H1 (cell line): ENCODE measurements around the gene RAB26. TPM values are rescaled to one million over a fixed set of nuclear protein-coding genes. Genes with fewer than 3 reads are reported as not detected.

Experiments used
- CTCF ChIA-PET: fragments of 300-600 bp; sonication (Branson Sonifier 250); formaldehyde crosslinking; loops from one replicate; lab custom pipeline; 2021; ENCODE audit not compliant: partially characterized antibody; lab: Charles Lee
- POLR2A ChIA-PET: fragments of 300-600 bp; sonication (Branson Sonifier 250); formaldehyde crosslinking; loops from one replicate; lab custom pipeline; 2021; ENCODE audit warnings: inconsistent platforms; ENCODE audit not compliant: partially characterized antibody; lab: Charles Lee
- DNase-seq, 2 experiments: peaks; one replicate each; pipeline versions ENCODE4 v3.0.0 to v3.0.0-alpha.2; 2010 to 2022; ENCODE audit warnings: low spot score in 2 of 2, low read depth in 1 of 2, mixed read lengths in 1 of 2
- FAIRE-seq: peaks from 2 replicates; lab custom pipeline; 2011; peaks lifted over from hg19 to GRCh38; lab: Jason Lieb, UNC
- H2AFZ ChIP-seq: 2 replicates; pipeline ENCODE4 v1.8.1; 2012; ENCODE audit warnings: low read length, inconsistent platforms
- H2AK5ac ChIP-seq: 2 replicates; pipeline ENCODE4 v1.6.1; 2013; ENCODE audit warnings: low read depth, low read length
- H2BK120ac ChIP-seq: replicated peaks from 2 replicates; pipeline ENCODE3; 2013; ENCODE audit warnings: low read depth, low read length, inconsistent platforms
- H2BK12ac ChIP-seq: 2 replicates; pipeline ENCODE4 v1.6.1; 2013; ENCODE audit warnings: low read depth, low read length
- H2BK15ac ChIP-seq: 2 replicates; pipeline ENCODE4 v1.6.1; 2013; ENCODE audit warnings: low read length
- H2BK20ac ChIP-seq: 2 replicates; pipeline ENCODE4 v1.6.1; 2013; ENCODE audit warnings: low read length
- H2BK5ac ChIP-seq: 2 replicates; pipeline ENCODE4 v1.6.1; 2013; ENCODE audit warnings: low read depth, low read length
- H3K14ac ChIP-seq: 2 replicates; pipeline ENCODE4 v1.6.1; 2013; ENCODE audit warnings: inconsistent platforms; ENCODE audit not compliant: insufficient read length
- H3K18ac ChIP-seq: 2 replicates; pipeline ENCODE4 v1.6.1; 2013; ENCODE audit warnings: low read length; ENCODE audit errors: extremely low read depth
- H3K23ac ChIP-seq: 2 replicates; pipeline ENCODE4 v1.6.1; 2013; ENCODE audit warnings: inconsistent platforms; ENCODE audit not compliant: insufficient read length
- H3K23me2 ChIP-seq: 2 replicates; pipeline ENCODE4 v1.6.1; 2013; ENCODE audit warnings: low read depth, low read length
- H3K27ac ChIP-seq: 2 replicates; pipeline ENCODE4 v1.6.1; 2011; ENCODE audit warnings: low read depth, low read length, inconsistent platforms
- H3K27me3 ChIP-seq, 4 experiments: replicated peaks in 1 of 4; 1 replicate in 1 of 4; 2 replicates in 3 of 4; pipeline versions ENCODE4 v1.6.1 to v1.8.1; 2011 to 2013; ENCODE audit warnings: low read length in 3 of 4, mild to moderate bottlenecking in 3 of 4, inconsistent platforms in 2 of 4, mixed read lengths in 2 of 4, moderate library complexity in 1 of 4; ENCODE audit not compliant: control insufficient read depth in 3 of 4, insufficient read depth in 3 of 4; ENCODE audit errors: extremely low read depth in 1 of 4
- H3K36me3 ChIP-seq, 4 experiments: 2 replicates each; pipeline versions ENCODE4 v1.6.1 to v1.8.1; 2011 to 2013; ENCODE audit warnings: mild to moderate bottlenecking in 4 of 4, low read length in 3 of 4, moderate library complexity in 2 of 4, control low read depth in 1 of 4, inconsistent platforms in 1 of 4; ENCODE audit not compliant: insufficient read depth in 4 of 4, control insufficient read depth in 2 of 4
- H3K4ac ChIP-seq: replicated peaks from 2 replicates; pipeline ENCODE3; 2013; ENCODE audit warnings: low read length, low read depth, mixed read lengths, inconsistent platforms; ENCODE audit not compliant: insufficient read length
- H3K4me1 ChIP-seq, 4 experiments: replicated peaks in 1 of 4; 1 replicate in 1 of 4; 2 replicates in 3 of 4; pipeline versions ENCODE4 v1.6.1 to v1.8.1; 2011 to 2013; ENCODE audit warnings: low read length in 3 of 4, inconsistent platforms in 2 of 4, mixed read lengths in 1 of 4; ENCODE audit not compliant: insufficient read depth in 4 of 4, control insufficient read depth in 3 of 4
- H3K4me2 ChIP-seq, 2 experiments: 2 replicates each; pipeline versions ENCODE4 v1.6.1 to v1.8.1; 2011 to 2013; ENCODE audit warnings: low read depth in 2 of 2, low read length in 2 of 2, control low read depth in 1 of 2, inconsistent platforms in 1 of 2, mild to moderate bottlenecking in 1 of 2; ENCODE audit not compliant: insufficient read depth in 1 of 2
- H3K4me3 ChIP-seq, 4 experiments: fragments of 200-600, 300-600 bp in 1 of 4; sonication (generic), shearing (Covaris generic), sonication (Bioruptor Twin) in 1 of 4; 2 replicates each; pipeline versions ENCODE4 v1.5.1 to v1.8.1; 2011 to 2016; ENCODE audit warnings: low read length in 4 of 4, low read depth in 3 of 4, control low read depth in 2 of 4, inconsistent platforms in 2 of 4, mild to moderate bottlenecking in 2 of 4, mixed read lengths in 1 of 4, moderate library complexity in 1 of 4; ENCODE audit not compliant: insufficient read depth in 2 of 4; ENCODE audit errors: extremely low read depth in 1 of 4
- H3K56ac ChIP-seq: replicated peaks from 2 replicates; pipeline ENCODE3; 2013; ENCODE audit warnings: low read depth, mild to moderate bottlenecking, mixed read lengths, low read length, inconsistent platforms; ENCODE audit not compliant: insufficient read length
- H3K79me1 ChIP-seq: 2 replicates; pipeline ENCODE4 v1.6.1; 2013; ENCODE audit warnings: low read depth, low read length, control low read depth
- H3K79me2 ChIP-seq, 2 experiments: 2 replicates each; pipeline versions ENCODE4 v1.6.1 to v1.8.1; 2012 to 2013; ENCODE audit warnings: low read length in 2 of 2, mild to moderate bottlenecking in 2 of 2, inconsistent platforms in 1 of 2; ENCODE audit not compliant: insufficient read depth in 2 of 2, control insufficient read depth in 1 of 2
- H3K9ac ChIP-seq, 4 experiments: replicated peaks in 1 of 4; 1 replicate in 1 of 4; 2 replicates in 3 of 4; pipeline versions ENCODE4 v1.6.1 to v1.8.1; 2011 to 2013; ENCODE audit warnings: low read depth in 3 of 4, low read length in 3 of 4, control low read depth in 2 of 4, mild to moderate bottlenecking in 2 of 4, moderate library complexity in 2 of 4, inconsistent platforms in 1 of 4; ENCODE audit errors: extremely low read depth in 1 of 4
- H3K9me3 ChIP-seq, 2 experiments: 2 replicates each; pipeline versions ENCODE4 v1.6.1 to v1.8.1; 2012 to 2013; ENCODE audit warnings: mild to moderate bottlenecking in 2 of 2, moderate library complexity in 2 of 2, control low read depth in 1 of 2, inconsistent platforms in 1 of 2, low read depth in 1 of 2, low read length in 1 of 2, mixed read lengths in 1 of 2; ENCODE audit not compliant: insufficient read depth in 2 of 2
- H4K20me1 ChIP-seq, 2 experiments: replicated peaks in 1 of 2; 2 replicates each; pipeline versions ENCODE3 to v1.8.1; 2011 to 2013; ENCODE audit warnings: inconsistent platforms in 2 of 2, low read length in 2 of 2, mild to moderate bottlenecking in 1 of 2; ENCODE audit not compliant: insufficient read depth in 2 of 2, control insufficient read depth in 1 of 2
- H4K5ac ChIP-seq: 2 replicates; pipeline ENCODE4 v1.6.1; 2013; ENCODE audit warnings: low read length, low read depth, mixed read lengths, inconsistent platforms; ENCODE audit not compliant: insufficient read length
- H4K8ac ChIP-seq: 2 replicates; pipeline ENCODE4 v1.8.0; 2013; ENCODE audit warnings: mild to moderate bottlenecking, moderate library complexity, low read length, inconsistent platforms; ENCODE audit not compliant: insufficient read depth; ENCODE audit errors: extremely low read depth
- H4K91ac ChIP-seq: replicated peaks from 2 replicates; pipeline ENCODE3; 2013; ENCODE audit warnings: low read length, mixed read lengths, inconsistent platforms; ENCODE audit not compliant: insufficient read length
- ATF3 ChIP-seq: IDR thresholded peaks from 2 replicates; pipeline ENCODE4 v1.6.1; 2011; ENCODE audit warnings: low read depth, mild to moderate bottlenecking, low read length; ENCODE audit not compliant: insufficient read depth
- BCL11A ChIP-seq, 2 experiments: IDR thresholded peaks; one replicate each; pipeline ENCODE4 v1.6.1; 2011; ENCODE audit warnings: low read depth in 2 of 2, low read length in 2 of 2, mild to moderate bottlenecking in 2 of 2
- EGR1 ChIP-seq: IDR thresholded peaks from 2 replicates; pipeline ENCODE4 v1.6.1; 2011; ENCODE audit warnings: low read depth, low read length, borderline replicate concordance
- FOSL1 ChIP-seq: IDR thresholded peaks from 2 replicates; pipeline ENCODE4 v1.6.1; 2011; ENCODE audit warnings: mild to moderate bottlenecking, low read depth, low read length, moderate library complexity; ENCODE audit not compliant: insufficient read depth
- KDM5A ChIP-seq: fragments of 200-600 bp; IDR thresholded peaks from 2 replicates; pipeline ENCODE4 v1.7.1; 2012; ENCODE audit warnings: mild to moderate bottlenecking, low read length, inconsistent platforms, mixed read lengths
- PHF8 ChIP-seq: fragments of 200-600 bp; sonication (generic); conservative IDR thresholded peaks from 2 replicates; pipeline ENCODE4 v1.7.1; 2012; ENCODE audit warnings: low read depth, mild to moderate bottlenecking, inconsistent platforms, low read length, moderate library complexity
- RBBP5 ChIP-seq: IDR thresholded peaks from 2 replicates; pipeline ENCODE4 v1.7.1; 2012; ENCODE audit warnings: low read depth, mild to moderate bottlenecking, inconsistent platforms, low read length, moderate library complexity, borderline replicate concordance
- TAF7 ChIP-seq: optimal IDR thresholded peaks from 2 replicates; pipeline ENCODE3; 2011; ENCODE audit warnings: low read depth, mild to moderate bottlenecking, inconsistent platforms, low read length, moderate library complexity, borderline replicate concordance
- WGBS, 2 experiments: shearing (Covaris generic) in 1 of 2; methylation state at CpG; one replicate each; pipeline versions ENCODE4 v1.1.6 to v1.1.7; 2013 to 2015; ENCODE audit warnings: low lambda C conversion rate in 2 of 2, mixed read lengths in 2 of 2, inconsistent platforms in 1 of 2, low coverage in 1 of 2, missing lambda C conversion rate in 1 of 2; ENCODE audit not compliant: insufficient replicate concordance in 2 of 2, insufficient coverage in 1 of 2, insufficient read length in 1 of 2; ENCODE audit errors: extremely low coverage in 1 of 2, missing lambda C conversion rate in 1 of 2; 5-methylcytosine and 5-hydroxymethylcytosine counted together
- polyA plus RNA-seq, 7 experiments: library from polyadenylated mRNA; depleted of rRNA in 3 of 7; stranded (reverse) in 5 of 7; unstranded in 2 of 7; fragments of >200 nt in 5 of 7; fragments of 200-250 nt in 2 of 7; gene quantifications; 1 replicate in 5 of 7; 2 replicates in 1 of 7; 4 replicates in 1 of 7; pipeline versions ENCODE4 v1.2.1 to v1.2.3, GENCODE V29; 2011 to 2013; ENCODE audit warnings: missing spikeins in 2 of 7, mixed read lengths in 2 of 7
- total RNA-seq: library from RNA; stranded (reverse); fragmentation: NEBNext Ultra II Directional; extraction: Animal tissue kit (Norgen Biotek cat#: 25700); gene quantifications from 2 replicates; pipeline ENCODE4 v1.2.1, GENCODE V29; 2021
- TF ChIP-seq, protein P1 (sequence below): IDR thresholded peaks from 2 replicates; pipeline ENCODE4 v1.6.1; 2012; ENCODE audit warnings: low read length, inconsistent platforms

RAB26 gene
- total and polyA plus RNA-seq, 2 of the 8 experiments (the other 6 are each of a cell fraction or from before 2014, with no cell fraction given), result 4.3 to 5.4 TPM

GRCh38 chr16:2145843-2146242, 2.6 kb upstream of the RAB26 start:
- no peak overlapping the region for H2AFZ ChIP-seq
- H3K9me3 ChIP-seq, result no peaks in the 10 kb centered on the region
- H2BK5ac ChIP-seq, result no peak overlapping the region
- WGBS, 2 experiments, result 80% methylated on average over 5 of the region's 5 CpGs; no CpG with 5 or more reads in 1 of the 2 experiments
- no peaks in the 10 kb centered on the region for H3K79me1 ChIP-seq
- no peak overlapping the region for H2BK20ac ChIP-seq
- ChIA-PET POLR2A (interaction anchor here (1.1 to 12.1 kb wide), 8 partner anchors 6 to 181 kb away, joined by 3 to 220 read pairs (median 4); partner anchors contain the start of genes PKD1, RAB26, RPS2 and TRAF7), CTCF (interaction anchor here (0.6 to 3.6 kb wide), 12 partner anchors 9 to 1978 kb away, joined by 3 to 15 read pairs (median 3); partner anchors contain the start of gene NPW)
- no peak overlapping the region for H4K8ac ChIP-seq
- H4K20me1 ChIP-seq, result peaks cover 0 to 13% of the 10 kb centered on the region in 2 experiments
- no peak overlapping the region for H3K56ac ChIP-seq
- no peak for DNase-seq
- H3K4me2 ChIP-seq, result no peak overlapping the region
- H3K18ac ChIP-seq, result no peak overlapping the region
- H3K14ac ChIP-seq, result no peak overlapping the region
- peaks cover 3 to 20% (median 14%) of the 10 kb centered on the region in 4 experiments for H3K4me1 ChIP-seq
- H4K5ac ChIP-seq, result no peak overlapping the region
- H3K27ac ChIP-seq, result no peak overlapping the region
- peaks cover 16% of the 10 kb centered on the region; the same call in 1 of the 2 replicates for H3K23me2 ChIP-seq
- no peak overlapping the region for H3K23ac ChIP-seq
- no peak overlapping the region for H4K91ac ChIP-seq
- no peak for FAIRE-seq
- no peak overlapping the region for H3K4me3 ChIP-seq
- no peak overlapping the region for H3K9ac ChIP-seq
- H2BK120ac ChIP-seq, result no peak overlapping the region
- peaks cover 0 to 11% (median 5%) of the 10 kb centered on the region in 4 experiments; a peak in 3 of 7 replicates for H3K27me3 ChIP-seq
- H2AK5ac ChIP-seq, result no peak overlapping the region
- no peaks in the 10 kb centered on the region for H3K36me3 ChIP-seq
- H2BK12ac ChIP-seq, result no peak overlapping the region
- H2BK15ac ChIP-seq, result 0 out of 2 replicates have a peak overlapping the region, but pooled peaks have one; percentile 88
- H3K79me2 ChIP-seq, result no peaks in the 10 kb centered on the region
- H3K4ac ChIP-seq, result no peak overlapping the region
- TF ChIP-seq EGR1, result no peak
- TF ChIP-seq BCL11A (IDR thresholded peaks at IDR 0.05; ENCODE audit: low read depth in 2 of 2, low read length in 2 of 2), result no peak
- TF ChIP-seq, protein P1, sequence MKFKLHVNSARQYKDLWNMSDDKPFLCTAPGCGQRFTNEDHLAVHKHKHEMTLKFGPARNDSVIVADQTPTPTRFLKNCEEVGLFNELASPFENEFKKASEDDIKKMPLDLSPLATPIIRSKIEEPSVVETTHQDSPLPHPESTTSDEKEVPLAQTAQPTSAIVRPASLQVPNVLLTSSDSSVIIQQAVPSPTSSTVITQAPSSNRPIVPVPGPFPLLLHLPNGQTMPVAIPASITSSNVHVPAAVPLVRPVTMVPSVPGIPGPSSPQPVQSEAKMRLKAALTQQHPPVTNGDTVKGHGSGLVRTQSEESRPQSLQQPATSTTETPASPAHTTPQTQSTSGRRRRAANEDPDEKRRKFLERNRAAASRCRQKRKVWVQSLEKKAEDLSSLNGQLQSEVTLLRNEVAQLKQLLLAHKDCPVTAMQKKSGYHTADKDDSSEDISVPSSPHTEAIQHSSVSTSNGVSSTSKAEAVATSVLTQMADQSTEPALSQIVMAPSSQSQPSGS, result no peak
- no peak for TF ChIP-seq KDM5A
- no peak for TF ChIP-seq FOSL1
- no peak for TF ChIP-seq RBBP5
- TF ChIP-seq TAF7, result no peak
- no peak for TF ChIP-seq PHF8
- no peak for TF ChIP-seq ATF3
